Activated CD4-positive, alpha-beta T cell treated with anti-CD3 and anti-CD28 coated beads for 24 hours (primary cell): Measurements from ENCODE around the gene SERHL2.
"Not testable (repeated sequence)": the region's sequence is repeated elsewhere in the genome, so short reads cannot be mapped to it uniquely, and the experiment has no call there.

ENCODE experiments used
- DNase-seq, 2 donors: peaks; one replicate each; pipeline ENCODE4 v3.0.0-alpha.2; 2020; ENCODE audit warnings: low read depth in 2 of 2

The SERHL2 gene

GRCh38 chr22:42553475-42554361, at the start of gene SERHL2:
SERHL2 (plus strand) TSS chr22:42553956; CDS start chr22:42554021, 65 bp downstream.
- DNase-seq, result peak; percentile 67 to 81

- DNase-seq, result not testable (repeated sequence)
Measured at GRCh38 chr22:42508327-42508974, 45.3 kb upstream of the SERHL2 start.

GRCh38 chr22:42508975-42509364, 44.8 kb upstream of the SERHL2 start:
- not testable (repeated sequence) for DNase-seq

GRCh38 chr22:42509548-42509947, 44.2 kb upstream of the SERHL2 start:
- DNase-seq, result no peak

- no peak for DNase-seq
Measured at GRCh38 chr22:42511401-42511891, 42.3 kb upstream of the SERHL2 start.

- not testable (repeated sequence) for DNase-seq
Measured at GRCh38 chr22:42512273-42512990, 41.3 kb upstream of the SERHL2 start.

- DNase-seq, result not testable (repeated sequence)
Measured at GRCh38 chr22:42514331-42514730, 39.4 kb upstream of the SERHL2 start.

- not testable (repeated sequence) for DNase-seq
Measured at GRCh38 chr22:42515304-42515703, 38.5 kb upstream of the SERHL2 start.

- DNase-seq, result no peak
Measured at GRCh38 chr22:42515896-42516295, 37.9 kb upstream of the SERHL2 start.

- not testable (repeated sequence) for DNase-seq
Measured at GRCh38 chr22:42517103-42517502, 36.7 kb upstream of the SERHL2 start.

GRCh38 chr22:42518638-42519524, 34.9 kb upstream of the SERHL2 start:
- DNase-seq, result not testable (repeated sequence)

GRCh38 chr22:42519525-42520401, 34.0 kb upstream of the SERHL2 start, which contains the start of gene RRP7A:
RRP7A (minus strand) TSS chr22:42519796; CDS start chr22:42519786, 10 bp downstream.
- peak; percentile 74 to 79 for DNase-seq

GRCh38 chr22:42521228-42521546, 32.6 kb upstream of the SERHL2 start:
- no peak for DNase-seq

- no peak for DNase-seq
Measured at GRCh38 chr22:42522546-42522945, 31.2 kb upstream of the SERHL2 start.

- DNase-seq, result no peak
Measured at GRCh38 chr22:42528591-42529307, 25.0 kb upstream of the SERHL2 start.

GRCh38 chr22:42529435-42529834, 24.3 kb upstream of the SERHL2 start:
- DNase-seq, result not testable (repeated sequence)

GRCh38 chr22:42531401-42532084, 22.2 kb upstream of the SERHL2 start:
- not testable (repeated sequence) for DNase-seq

- DNase-seq, result no peak
Measured at GRCh38 chr22:42533638-42533977, 20.1 kb upstream of the SERHL2 start.
